Activated CD8-positive, alpha-beta memory T cell treated with anti-CD3 and anti-CD28 coated beads for 24 hours (primary cell): ENCODE data around the gene C4BPA.

Experiments used
- DNase-seq: peaks from one replicate; pipeline ENCODE4 v3.0.0-alpha.2; 2020

C4BPA gene

GRCh38 chr1:207128336-207128921, 24.4 kb downstream of the C4BPA start:
- DNase-seq: no peak

- DNase-seq: no peak
Measured at GRCh38 chr1:207129053-207129452, 25.0 kb downstream of the C4BPA start.

- no peak for DNase-seq
Measured at GRCh38 chr1:207130252-207131036, 26.4 kb downstream of the C4BPA start.

GRCh38 chr1:207131163-207131562, 27.1 kb downstream of the C4BPA start:
- no peak for DNase-seq

GRCh38 chr1:207134581-207134980, 30.5 kb downstream of the C4BPA start:
- no peak for DNase-seq

- DNase-seq: no peak
Measured at GRCh38 chr1:207139616-207140015, 35.6 kb downstream of the C4BPA start.

GRCh38 chr1:207140536-207140935, 36.5 kb downstream of the C4BPA start:
- no peak for DNase-seq

GRCh38 chr1:207145401-207146058, 41.5 kb downstream of the C4BPA start:
- no peak for DNase-seq

- DNase-seq: no peak
Measured at GRCh38 chr1:207151920-207152319, 47.9 kb downstream of the C4BPA start.

GRCh38 chr1:207152792-207153468, 48.9 kb downstream of the C4BPA start:
- no peak for DNase-seq

GRCh38 chr1:207155028-207155427, 51.0 kb downstream of the C4BPA start:
- DNase-seq: no peak

GRCh38 chr1:207156095-207156494, 52.1 kb downstream of the C4BPA start:
- no peak for DNase-seq

- no peak for DNase-seq
Measured at GRCh38 chr1:207156826-207157225, 52.8 kb downstream of the C4BPA start.

- no peak for DNase-seq
Measured at GRCh38 chr1:207164086-207164485, 60.1 kb downstream of the C4BPA start.

GRCh38 chr1:207172321-207172720, 68.3 kb downstream of the C4BPA start:
- no peak for DNase-seq

GRCh38 chr1:207172885-207173284, 68.9 kb downstream of the C4BPA start:
- no peak for DNase-seq

GRCh38 chr1:207173396-207173795, 69.4 kb downstream of the C4BPA start:
- no peak for DNase-seq

GRCh38 chr1:207174913-207175312, 70.9 kb downstream of the C4BPA start:
- no peak for DNase-seq

- no peak for DNase-seq
Measured at GRCh38 chr1:207179036-207179435, 75.0 kb downstream of the C4BPA start.

- DNase-seq: no peak
Measured at GRCh38 chr1:207181847-207182246, 77.8 kb downstream of the C4BPA start.

GRCh38 chr1:207186503-207186902, 82.5 kb downstream of the C4BPA start:
- DNase-seq: no peak

- no peak for DNase-seq
Measured at GRCh38 chr1:207188901-207189300, 84.9 kb downstream of the C4BPA start.

- no peak for DNase-seq
Measured at GRCh38 chr1:207191061-207191460, 87.0 kb downstream of the C4BPA start.

- no peak for DNase-seq
Measured at GRCh38 chr1:207191776-207192175, 87.7 kb downstream of the C4BPA start.
